Measurements from ENCODE around the gene TARBP1.

DNA sequence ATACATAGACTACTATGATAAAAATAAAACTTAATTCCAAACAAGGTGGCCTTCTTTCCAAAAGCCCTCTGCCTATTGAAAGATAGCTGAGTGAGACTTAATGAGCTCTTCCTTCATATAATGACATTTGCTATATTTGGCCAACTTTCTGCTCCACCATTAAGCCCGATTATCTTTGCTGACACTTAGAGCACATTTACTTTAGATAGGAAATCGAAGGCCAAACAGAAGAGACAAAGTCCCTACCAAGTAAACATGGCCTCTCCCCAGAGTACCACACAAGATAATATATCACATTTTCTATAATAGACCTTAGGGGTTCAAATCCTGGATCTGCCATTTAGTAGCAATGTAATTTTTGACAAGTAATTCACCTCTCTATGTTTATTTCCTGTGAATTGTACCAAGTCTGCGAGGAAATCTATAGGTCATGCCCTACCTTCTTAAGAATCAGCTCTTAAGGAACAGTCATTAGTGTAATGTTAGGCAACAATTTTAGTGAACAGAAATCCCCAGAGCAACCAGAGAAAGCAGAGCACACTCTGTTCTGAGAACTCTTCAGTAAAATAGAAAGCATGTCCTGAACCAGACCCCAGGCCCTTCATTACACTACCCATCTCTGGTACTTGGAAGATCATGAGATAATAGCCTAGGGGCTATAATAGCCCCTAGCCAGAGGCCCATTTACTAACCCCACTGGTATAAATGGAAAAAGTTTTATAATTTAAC, 123.0 kb downstream of the TARBP1 start:
- TF ChIP-seq, protein P1, sequence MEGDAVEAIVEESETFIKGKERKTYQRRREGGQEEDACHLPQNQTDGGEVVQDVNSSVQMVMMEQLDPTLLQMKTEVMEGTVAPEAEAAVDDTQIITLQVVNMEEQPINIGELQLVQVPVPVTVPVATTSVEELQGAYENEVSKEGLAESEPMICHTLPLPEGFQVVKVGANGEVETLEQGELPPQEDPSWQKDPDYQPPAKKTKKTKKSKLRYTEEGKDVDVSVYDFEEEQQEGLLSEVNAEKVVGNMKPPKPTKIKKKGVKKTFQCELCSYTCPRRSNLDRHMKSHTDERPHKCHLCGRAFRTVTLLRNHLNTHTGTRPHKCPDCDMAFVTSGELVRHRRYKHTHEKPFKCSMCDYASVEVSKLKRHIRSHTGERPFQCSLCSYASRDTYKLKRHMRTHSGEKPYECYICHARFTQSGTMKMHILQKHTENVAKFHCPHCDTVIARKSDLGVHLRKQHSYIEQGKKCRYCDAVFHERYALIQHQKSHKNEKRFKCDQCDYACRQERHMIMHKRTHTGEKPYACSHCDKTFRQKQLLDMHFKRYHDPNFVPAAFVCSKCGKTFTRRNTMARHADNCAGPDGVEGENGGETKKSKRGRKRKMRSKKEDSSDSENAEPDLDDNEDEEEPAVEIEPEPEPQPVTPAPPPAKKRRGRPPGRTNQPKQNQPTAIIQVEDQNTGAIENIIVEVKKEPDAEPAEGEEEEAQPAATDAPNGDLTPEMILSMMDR (IDR thresholded peaks at IDR 0.05) = no peak
- TF ChIP-seq POLR2A (IDR thresholded peaks at IDR 0.05) (no peak), POLR2AphosphoS5 (IDR thresholded peaks at IDR 0.05; ENCODE audit: insufficient read depth in 1 of 2, low read depth in 1 of 2) (no peak)

All from vagina (tissue), 2 donors.